Mucosa of stomach (tissue), 1 donor: ENCODE measurements around the gene KRTAP5-7.
"Not testable (repeated sequence)": the region's sequence is repeated elsewhere in the genome, so short reads cannot be mapped to it uniquely, and the experiment has no call there.

Experiments used
- H3K27me3 ChIP-seq: one replicate; pipeline ENCODE4 v1.7.0; 2013; ENCODE audit warnings: mild to moderate bottlenecking, low read length; ENCODE audit not compliant: control insufficient read depth, insufficient read depth
- H3K36me3 ChIP-seq: one replicate; pipeline ENCODE4 v1.7.0; 2013; ENCODE audit warnings: low read length; ENCODE audit not compliant: control insufficient read depth, insufficient read depth
- H3K4me1 ChIP-seq: one replicate; pipeline ENCODE4 v1.7.0; 2013; ENCODE audit warnings: mild to moderate bottlenecking, low read length; ENCODE audit not compliant: control insufficient read depth, insufficient read depth
- H3K4me3 ChIP-seq: one replicate; pipeline ENCODE4 v1.7.0; 2013; ENCODE audit warnings: low read length
- H3K9ac ChIP-seq: one replicate; pipeline ENCODE4 v1.7.0; 2013; ENCODE audit warnings: mild to moderate bottlenecking, low read length, moderate library complexity
- H3K9me3 ChIP-seq: one replicate; pipeline ENCODE4 v1.7.0; 2013; ENCODE audit warnings: mild to moderate bottlenecking, low read length, moderate library complexity; ENCODE audit not compliant: control insufficient read depth
- donor health status: Pancreatic carcinoma.

The KRTAP5-7 gene

DNA sequence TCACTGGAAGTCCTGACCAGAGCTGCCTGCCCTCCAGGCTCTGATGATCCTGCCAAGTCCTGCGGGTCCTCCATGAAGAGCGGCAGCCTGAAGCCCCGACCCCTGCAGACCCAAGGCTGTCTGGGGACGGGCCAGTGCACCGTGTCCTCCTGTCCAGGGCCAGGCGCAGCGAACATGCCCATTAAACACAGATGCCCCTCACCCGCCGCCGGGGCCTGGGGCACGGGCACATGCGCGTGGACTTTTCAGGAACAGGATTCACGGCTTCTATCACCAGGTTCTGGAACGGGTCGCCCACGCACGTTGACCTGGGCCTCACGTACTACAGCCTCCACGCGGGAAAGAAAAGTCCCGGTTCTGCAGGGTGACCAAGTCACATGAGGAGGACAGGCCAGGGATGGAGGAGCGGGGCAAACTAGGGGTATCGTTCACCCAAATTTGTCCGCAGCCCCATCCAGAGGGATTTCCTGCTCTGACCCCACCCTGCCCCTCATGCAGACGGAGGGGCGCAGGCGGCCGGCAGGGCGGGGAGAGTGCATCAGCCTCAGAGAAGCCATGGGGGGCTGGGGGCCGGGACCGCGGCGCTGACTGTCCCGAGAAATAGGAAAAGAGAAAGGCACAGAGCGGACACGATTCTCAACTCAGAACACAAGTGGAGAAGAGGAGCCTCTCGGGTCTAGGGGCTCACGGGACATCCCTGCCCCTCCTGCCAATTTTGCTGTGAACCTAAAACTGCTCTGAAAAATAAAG, 44.2 kb downstream of the KRTAP5-7 start:
- not testable (repeated sequence) for H3K4me3 ChIP-seq, H3K36me3 ChIP-seq, H3K4me1 ChIP-seq, H3K9ac ChIP-seq, H3K27me3 ChIP-seq, H3K9me3 ChIP-seq

- no peak overlapping the region for H3K9ac ChIP-seq
- no peak overlapping the region for H3K4me3 ChIP-seq
- no peaks in the 10 kb centered on the region for H3K4me1 ChIP-seq
- H3K9me3 ChIP-seq = no peaks in the 10 kb centered on the region
- no peaks in the 10 kb centered on the region for H3K36me3 ChIP-seq
- H3K27me3 ChIP-seq = no peaks in the 10 kb centered on the region
Measured at GRCh38 chr11:71572811-71573210, 45.7 kb downstream of the KRTAP5-7 start.

GRCh38 chr11:71574418-71574817, 47.4 kb downstream of the KRTAP5-7 start:
- no peaks in the 10 kb centered on the region for H3K4me1 ChIP-seq
- no peak overlapping the region for H3K4me3 ChIP-seq
- no peak overlapping the region for H3K9ac ChIP-seq
- no peaks in the 10 kb centered on the region for H3K36me3 ChIP-seq
- H3K9me3 ChIP-seq = no peaks in the 10 kb centered on the region
- H3K27me3 ChIP-seq = no peaks in the 10 kb centered on the region

- Histone ChIP-seq H3K9ac (no peak overlapping the region), H3K27me3 (no peaks in the 10 kb centered on the region), H3K9me3 (no peaks in the 10 kb centered on the region), H3K4me3 (no peak overlapping the region), H3K4me1 (no peaks in the 10 kb centered on the region), H3K36me3 (no peaks in the 10 kb centered on the region)
Measured at GRCh38 chr11:71575723-71576424, 48.8 kb downstream of the KRTAP5-7 start.

DNA sequence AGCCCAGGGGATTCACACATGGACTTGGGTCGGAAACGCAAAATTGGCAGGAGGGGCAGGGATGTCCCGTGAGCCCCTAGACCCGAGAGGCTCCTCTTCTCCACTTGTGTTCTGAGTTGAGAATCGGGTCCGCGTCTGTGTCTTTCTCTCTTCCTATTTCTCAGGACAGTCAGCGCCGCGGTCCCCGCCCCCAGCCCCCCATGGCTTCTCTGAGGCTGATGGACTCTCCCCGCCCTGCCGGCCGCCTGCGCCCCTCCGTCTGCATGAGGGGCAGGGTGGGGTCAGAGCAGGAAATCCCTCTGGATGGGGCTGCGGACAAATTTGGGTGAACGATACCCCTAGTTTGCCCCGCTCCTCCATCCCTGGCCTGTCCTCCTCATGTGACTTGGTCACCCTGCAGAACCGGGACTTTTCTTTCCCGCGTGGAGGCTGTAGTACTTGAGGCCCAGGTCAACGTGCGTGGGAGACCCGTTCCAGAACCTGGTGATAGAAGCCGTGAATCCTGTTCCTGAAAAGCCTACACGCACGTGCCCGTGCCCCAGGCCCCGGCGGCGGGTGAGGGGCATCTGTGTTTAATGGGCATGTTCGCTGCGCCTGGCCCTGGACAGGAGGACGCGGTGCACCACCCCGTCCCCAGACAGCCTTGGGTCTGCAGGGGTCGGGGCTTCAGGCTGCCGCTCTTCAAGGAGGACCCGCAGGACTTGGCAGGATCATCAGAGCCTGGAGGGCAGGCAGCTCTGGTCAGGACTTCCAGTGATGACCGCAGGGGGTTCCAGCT, 49.8 kb downstream of the KRTAP5-7 start:
- H3K4me1 ChIP-seq = not testable (repeated sequence)

GRCh38 chr11:71577469-71578004, 50.5 kb downstream of the KRTAP5-7 start:
- no peaks in the 10 kb centered on the region for H3K9me3 ChIP-seq
- H3K4me1 ChIP-seq = no peaks in the 10 kb centered on the region
- H3K27me3 ChIP-seq = no peaks in the 10 kb centered on the region
- H3K4me3 ChIP-seq = no peak overlapping the region
- H3K36me3 ChIP-seq = no peaks in the 10 kb centered on the region
- H3K9ac ChIP-seq = no peak overlapping the region

More for the DNA sequence above, 49.8 kb downstream of the KRTAP5-7 start:
- H3K36me3 ChIP-seq, H3K9ac ChIP-seq, H3K4me3 ChIP-seq, H3K9me3 ChIP-seq, H3K27me3 ChIP-seq: not testable (repeated sequence)
